ENCODE results near the gene TSPAN15.

Gene TSPAN15

DNA sequence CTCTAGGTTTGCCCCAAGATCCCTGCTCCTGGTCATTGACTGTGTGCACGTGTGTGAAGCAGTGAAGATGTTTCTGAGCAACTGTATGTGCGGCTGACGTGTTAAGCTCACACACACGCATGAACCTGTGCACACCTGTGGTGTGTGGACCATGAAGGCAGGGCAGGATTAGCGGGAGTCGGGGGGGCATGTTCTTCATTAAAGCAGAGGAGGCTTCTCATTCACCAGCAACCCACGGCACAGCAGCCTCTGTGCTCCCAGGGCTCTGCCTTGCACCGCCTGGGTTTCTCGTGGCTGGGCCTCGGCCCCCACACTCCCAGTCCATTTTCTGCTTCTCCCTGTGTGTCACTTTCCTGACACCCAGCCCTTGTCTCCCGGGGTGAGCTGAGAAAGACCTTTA, 33.7 kb upstream of the TSPAN15 start:
- DNase-seq (ENCODE audit: low spot score), result no peak

DNA sequence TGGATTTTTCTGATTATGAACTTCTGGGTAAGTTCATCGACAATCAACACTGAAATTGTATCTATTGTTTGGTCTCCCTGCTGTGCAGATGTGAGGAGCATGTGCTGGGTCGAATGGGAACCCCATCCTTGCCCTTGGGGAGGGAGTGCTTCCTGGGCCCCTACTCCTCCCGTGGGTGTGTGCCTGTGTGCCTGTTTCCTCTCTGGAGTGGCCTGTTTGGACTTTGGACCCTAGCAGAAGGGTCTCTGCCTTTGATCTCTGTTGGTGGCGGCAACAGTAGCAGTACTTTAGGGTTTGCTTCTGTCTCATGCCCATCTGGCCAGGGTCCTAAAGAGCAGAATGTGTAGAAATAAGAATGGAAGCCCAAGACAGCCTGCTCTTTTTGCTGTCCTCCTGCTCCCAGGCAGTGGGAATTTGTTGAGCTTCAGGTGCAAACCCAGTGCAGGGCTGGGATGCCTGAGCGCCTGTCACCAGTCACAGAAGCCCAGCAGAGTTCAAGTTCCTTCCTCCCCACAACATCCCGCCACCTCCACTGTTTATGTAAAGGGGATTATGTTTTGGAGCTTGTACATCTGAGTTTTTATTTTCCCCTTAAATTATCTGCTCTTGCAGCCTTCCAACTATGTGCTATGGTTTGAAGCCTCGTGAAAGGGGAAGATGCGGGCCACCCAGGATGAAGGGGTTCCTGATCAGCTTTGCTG, 33.1 kb upstream of the TSPAN15 start:
- DNase-seq (ENCODE audit: low spot score), result no peak

DNA sequence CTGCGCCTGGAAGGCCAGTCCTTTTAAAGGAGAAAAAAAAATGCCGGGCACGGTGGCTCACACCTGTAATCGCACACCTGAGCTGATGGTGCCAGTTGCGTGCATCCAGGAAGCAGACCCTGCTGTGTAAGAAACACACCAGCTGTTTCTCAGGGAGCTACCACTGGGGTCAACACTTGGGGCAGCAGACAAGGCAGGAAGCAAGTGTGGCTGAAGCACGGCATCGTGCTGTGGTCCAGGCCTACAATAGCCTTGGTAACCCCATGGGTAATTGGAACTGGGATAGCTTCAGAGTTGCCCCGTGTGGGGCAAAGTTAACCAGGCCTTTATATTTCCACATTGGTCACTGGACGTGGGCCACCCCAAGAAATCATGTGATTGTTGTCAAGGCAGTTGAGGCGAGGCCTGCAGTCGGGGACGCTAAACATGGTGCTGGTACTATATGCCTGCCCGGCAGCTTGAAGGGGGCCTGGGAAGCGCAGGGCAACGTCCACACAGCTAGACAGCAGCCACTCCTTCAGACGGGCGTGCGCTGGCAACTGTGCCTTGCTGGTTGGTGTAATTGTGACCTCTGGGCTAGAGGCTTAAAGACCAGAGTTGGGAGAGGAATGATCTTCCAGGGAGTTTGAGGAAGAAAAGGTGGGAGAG, 32.0 kb upstream of the TSPAN15 start:
- no peak for DNase-seq (ENCODE audit: low spot score)

DNA sequence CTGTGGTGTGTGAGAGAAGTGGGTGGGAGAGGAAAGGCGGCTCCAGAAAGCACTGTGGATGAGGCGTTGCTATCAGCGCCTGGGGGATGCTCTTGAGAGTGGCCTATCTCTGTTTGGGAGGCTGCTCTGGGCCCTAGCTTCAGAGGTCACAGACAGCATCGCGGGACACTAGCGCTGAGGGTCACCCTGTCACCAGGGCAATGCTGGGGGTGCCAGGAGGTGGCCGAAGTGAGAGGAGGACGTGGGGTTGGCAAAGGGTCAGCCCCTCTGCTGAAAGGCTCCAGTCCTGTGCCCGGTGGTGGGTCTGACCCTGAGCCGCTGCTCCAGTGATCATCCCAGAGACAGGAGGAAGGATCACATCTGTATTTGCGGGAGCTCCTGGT, 31.5 kb upstream of the TSPAN15 start:
- no peak for DNase-seq (ENCODE audit: low spot score)

DNA sequence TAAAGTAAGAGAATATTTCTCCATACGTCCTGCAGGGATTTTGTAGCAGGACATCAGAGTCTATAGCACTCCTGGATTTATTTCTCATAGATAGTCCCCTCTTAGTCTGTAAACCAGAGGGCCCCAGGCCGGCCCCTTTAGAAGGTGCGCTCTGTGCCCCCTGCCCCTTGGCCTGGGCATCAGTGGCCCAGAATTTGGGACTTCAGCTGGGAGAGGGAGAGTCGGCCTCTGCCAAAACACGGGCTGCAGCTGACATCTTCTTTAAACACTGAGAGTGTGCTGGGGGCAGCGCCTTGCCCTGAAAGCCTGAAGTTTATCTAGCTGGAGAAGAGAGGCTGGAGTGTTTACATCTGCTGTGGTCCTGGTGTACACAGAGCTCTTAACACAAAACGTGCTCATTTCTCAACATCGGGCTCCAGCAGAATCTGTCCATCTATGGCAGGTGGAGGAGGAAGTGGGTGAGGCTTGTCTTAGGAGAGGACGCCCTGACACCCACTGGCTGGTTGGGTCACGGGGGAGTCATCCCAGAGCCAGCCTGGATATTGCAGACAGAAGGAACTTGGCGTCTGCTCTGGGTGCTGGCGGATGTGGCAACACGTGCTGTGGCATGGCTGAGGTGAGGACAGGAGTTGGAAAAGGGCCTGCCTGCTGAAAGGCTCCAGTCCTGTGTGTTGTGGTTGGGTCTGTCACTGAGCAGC, 29.5 kb upstream of the TSPAN15 start:
- DNase-seq (ENCODE audit: low spot score), result no peak

DNA sequence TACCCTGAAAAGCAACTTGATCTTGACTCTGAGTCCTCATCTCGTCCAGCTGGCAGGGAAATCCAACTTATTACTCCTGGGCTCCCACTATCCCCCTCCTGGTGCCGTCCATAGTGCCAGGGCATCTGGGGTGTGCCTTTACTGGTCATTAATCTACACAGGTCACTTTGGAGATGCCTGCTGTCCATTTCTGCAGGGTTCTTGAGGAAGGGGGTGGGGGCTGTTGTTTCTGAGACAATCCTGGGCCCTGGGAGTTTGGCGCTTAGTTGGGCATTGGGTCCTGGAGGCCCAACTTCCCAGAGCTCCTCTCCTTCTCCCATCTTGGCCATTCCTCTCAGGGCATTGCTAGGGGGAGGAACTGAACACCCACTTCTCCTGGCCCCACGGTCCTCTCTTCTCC, 28.6 kb upstream of the TSPAN15 start:
- no peak for DNase-seq (ENCODE audit: low spot score)

DNA sequence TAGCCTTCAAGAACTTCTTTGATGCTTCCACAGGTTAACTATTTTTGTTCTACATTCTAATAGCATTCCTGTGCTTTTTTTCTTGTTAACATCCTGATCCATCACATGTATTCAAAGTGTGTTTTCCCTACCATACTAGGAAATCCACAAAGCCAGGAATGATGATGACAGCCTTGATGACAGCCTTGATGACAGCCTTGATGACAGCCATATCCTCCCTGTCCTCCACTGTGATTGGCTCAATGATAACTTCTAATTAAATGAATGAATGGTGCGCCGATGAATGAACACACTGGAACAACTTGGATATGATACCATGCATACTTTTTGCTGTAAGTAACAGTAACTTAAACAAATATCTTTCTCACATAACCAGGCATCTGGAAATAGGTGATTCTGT, 26.2 kb upstream of the TSPAN15 start:
- DNase-seq (ENCODE audit: low spot score), result no peak

DNA sequence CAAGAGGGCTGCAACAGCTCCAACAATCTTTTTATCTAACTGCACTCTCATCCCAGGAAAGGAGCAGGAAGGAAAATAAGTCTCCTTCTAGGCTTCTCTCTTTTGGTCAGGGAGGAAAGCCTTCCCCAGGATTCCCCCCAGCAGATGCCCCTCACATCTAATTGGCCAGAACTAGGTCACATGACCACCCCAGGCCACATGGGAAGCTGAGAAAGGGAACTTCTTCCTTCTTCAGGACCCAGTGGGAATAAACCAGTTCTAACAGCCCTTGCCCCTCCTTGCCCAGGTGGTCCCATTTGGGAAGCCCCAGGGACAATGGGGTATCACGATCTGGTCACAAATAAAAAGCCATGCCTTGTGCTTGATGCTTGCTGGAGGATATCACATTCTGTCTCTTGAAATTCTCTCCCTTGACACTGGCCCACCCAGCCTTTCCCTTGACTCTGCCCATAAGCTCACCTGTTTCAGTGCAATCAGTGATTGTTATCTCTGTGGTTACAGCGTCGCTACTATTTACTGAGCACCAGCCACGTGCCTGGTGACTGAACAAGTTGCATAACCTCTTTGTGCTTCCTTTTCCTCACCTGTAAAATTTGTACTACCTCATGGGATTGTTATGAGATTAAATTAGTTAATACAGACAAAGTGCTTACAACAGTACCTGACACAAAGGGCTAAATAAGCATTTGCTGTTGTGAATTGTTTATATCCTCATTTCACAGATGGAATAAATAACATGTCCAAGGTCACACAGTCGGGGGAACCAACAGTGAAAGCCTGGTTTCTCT, 25.6 kb upstream of the TSPAN15 start:
- no peak for DNase-seq (ENCODE audit: low spot score)

DNA sequence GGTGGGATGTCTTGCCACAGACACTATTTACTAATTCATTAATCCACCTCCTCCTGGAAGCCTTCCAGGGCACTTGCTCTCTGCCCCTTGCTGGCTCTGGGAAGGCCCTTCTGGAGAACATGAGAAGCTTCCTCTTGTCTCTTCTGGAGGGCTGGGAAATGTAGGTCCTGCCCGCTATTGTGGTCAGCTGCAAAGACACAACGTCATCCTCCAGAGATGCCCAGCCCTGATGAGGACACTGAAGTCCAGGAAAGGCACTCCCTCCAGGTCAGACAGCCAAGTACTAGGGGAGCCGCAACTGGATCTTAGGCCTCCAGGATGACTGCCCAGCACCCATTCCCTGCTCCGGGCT, 24.9 kb upstream of the TSPAN15 start:
- no peak for DNase-seq (ENCODE audit: low spot score)

DNA sequence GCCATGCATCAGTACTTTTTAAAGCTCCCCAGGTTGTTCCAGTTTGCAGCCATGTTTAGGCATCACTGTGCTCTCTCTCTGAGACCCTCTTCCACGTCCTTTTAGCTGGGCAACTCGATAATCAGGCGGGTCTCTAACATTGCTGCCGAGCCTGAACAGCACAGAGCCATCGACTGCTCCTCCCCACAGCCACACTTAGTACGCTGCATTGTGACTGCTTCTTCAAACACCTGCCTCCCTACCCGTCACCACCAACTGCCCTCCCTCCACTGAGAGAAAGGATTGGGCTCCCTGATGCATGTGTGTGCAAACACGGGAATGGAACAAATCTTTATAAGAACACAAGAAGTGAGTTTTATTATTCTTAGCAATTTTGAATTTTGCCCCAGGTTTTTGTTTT, 23.1 kb upstream of the TSPAN15 start:
- DNase-seq (ENCODE audit: low spot score), result no peak

DNA sequence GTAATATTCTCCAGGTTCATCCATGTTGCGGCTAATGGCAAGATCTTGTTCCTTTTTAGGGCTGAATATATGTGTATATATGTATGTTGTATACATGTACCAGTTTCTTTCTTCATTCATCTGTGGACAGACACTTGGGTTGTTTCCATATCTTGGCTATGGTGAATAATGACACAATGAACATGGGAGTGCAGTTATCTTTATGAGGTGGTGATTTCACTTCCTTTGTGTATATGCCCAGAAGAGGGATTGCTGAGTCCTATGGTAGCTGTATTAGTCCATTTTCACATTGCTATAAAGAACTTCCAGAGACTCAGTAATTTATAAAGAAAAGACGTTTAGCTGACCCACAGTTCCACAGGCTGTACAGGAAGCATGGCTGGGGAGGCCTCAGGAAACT, 17.1 kb upstream of the TSPAN15 start:
- no peak for DNase-seq (ENCODE audit: low spot score)

DNA sequence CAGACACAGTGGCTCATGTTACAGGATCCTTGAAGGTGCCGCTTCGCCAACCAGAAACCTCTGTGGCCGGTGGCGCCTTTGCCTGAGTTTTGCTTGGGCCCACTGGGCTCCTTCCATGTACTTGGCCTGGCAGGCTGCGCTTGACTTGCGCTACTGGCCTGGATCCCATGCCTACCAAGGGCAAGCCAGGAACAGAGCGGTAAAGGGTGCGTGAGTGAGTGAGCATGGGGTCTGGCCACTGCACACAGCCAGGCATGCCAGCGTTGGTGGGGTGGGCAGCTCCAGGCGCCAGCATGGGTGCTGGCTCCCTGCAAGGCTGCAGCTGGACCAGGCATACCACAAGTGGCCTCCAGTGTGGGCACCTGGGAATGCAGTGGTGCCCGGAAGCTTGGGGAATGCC, 16.3 kb upstream of the TSPAN15 start:
- DNase-seq (ENCODE audit: low spot score), result no peak

DNA sequence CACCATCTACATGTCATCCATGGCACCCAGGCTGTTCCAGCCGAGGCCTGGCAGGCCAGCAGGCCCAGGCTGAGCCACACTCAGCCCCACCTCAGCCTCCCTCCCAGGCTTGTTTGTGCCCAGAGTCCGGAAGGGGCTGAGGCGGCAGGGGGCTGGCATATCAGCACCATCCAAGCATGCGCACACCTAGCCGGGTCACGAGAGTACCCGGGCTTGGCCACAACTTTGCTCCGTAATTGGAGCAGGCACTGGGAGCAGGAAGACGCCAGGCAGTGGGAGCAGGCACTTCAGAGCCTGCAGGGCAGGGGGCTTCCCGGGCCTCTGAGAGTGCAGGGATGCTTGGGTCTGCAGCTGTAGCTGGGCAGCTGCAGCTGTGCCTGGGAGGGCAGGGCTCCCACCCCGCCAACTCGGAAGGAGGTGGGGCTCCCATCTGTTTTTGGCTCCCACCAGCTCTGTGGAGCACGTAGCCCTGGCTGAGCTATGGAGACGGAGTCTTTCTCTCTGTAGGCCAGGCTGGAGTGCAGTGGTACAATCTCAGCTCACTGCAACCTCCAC, 15.2 kb upstream of the TSPAN15 start:
- no peak for DNase-seq (ENCODE audit: low spot score)

DNA sequence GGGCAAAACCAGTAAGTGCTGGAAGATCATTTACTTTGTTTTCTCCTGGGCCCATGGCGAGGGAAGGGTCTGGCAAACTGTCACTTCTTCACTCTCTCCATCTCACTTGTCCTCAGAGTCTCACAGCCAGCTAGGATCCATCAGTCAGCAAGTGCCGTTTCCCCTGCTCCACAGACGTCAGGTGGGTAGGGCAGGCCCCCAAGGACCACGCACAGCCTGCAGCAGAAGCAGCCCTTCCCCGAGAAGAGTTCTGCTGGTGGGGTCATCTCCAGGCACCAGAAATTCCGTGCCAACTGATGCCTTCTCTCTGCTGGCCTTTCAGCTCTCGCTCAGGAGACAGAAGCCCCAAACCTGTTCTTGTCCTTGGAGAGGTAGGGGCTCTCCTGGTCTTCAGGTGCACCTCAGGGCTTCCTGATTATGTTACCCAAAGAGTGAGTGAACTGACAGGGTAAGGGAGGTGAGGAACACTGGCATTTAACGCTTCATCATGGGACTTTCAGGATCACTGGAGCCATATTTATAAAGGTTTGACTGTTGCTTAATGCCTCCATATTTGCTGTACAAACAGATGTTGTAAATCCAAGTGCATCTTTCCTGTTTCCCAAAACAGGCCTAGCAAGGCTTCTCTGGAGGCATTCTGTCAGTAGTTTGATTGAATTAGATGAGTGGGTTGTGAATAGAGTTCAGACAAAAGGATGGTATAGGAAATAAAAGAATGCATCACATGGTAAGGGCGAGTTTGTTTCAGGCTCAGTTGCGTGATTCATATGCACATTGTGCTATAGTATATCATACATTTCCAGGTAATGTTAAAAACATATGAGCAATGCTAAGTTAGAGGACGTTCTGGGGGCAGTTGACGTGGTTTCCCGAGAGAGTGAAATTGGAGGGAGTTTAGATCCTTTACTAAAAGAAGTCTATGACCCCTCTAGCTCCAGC, 13.7 kb upstream of the TSPAN15 start:
- no peak for DNase-seq (ENCODE audit: low spot score)

DNA sequence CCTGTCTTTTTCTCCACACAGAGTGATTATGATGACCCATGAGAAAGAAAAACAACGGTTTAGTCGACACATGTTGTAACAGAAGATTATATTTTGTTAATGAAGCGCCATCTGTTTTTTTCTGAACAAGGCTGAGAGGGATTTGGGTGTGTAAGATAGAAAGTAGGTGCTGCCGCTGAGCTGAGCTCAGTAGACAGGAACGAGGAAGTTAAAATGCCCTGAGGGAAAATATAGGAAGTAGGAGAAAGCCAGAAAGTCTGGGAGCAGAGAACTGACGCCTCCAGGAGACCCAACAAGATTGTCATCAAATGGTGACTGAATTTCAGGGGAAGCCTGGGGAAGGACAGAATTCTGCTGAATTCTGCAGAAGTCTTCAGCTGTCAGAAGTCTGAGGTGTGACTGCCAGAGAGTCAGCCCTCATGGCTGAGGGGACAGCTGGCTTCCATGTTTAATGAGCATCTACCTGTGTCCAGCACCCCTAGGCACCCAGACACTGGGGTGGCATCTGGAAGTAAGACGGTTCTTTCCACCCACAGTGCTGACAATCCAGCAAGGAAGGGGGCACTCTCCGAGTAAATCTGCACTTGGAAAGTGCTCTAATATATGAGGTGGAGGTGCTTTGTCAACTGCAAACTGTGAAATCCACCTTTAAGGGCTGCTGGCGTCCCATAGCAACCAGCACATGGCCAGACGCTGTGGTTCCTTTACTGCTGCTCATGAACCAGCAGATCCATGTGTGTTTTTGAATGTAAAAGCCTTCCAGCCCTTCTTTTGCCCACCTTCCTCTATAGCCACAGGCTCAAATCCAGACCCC, 12.5 kb upstream of the TSPAN15 start:
- no peak for DNase-seq (ENCODE audit: low spot score)

DNA sequence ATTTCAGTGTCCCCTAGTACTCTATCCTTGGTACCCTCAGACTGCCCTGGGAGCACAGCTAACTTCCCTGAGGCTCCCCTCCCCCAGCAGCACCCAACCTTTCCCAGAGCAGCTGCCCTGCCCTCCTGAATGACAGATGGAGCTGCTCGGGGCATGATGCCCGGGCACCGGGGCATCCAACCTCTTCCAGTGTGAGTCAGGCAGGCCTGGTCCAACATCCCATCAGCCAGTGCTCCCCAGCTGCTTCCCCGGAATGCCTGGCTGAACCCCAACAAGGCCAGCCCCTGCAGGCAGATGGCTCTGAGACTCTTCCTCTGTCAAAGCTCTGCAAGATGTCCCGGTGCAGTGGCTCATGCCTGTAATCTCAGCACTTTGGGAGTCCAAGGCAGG, 11.9 kb upstream of the TSPAN15 start:
- no peak for DNase-seq (ENCODE audit: low spot score)

DNA sequence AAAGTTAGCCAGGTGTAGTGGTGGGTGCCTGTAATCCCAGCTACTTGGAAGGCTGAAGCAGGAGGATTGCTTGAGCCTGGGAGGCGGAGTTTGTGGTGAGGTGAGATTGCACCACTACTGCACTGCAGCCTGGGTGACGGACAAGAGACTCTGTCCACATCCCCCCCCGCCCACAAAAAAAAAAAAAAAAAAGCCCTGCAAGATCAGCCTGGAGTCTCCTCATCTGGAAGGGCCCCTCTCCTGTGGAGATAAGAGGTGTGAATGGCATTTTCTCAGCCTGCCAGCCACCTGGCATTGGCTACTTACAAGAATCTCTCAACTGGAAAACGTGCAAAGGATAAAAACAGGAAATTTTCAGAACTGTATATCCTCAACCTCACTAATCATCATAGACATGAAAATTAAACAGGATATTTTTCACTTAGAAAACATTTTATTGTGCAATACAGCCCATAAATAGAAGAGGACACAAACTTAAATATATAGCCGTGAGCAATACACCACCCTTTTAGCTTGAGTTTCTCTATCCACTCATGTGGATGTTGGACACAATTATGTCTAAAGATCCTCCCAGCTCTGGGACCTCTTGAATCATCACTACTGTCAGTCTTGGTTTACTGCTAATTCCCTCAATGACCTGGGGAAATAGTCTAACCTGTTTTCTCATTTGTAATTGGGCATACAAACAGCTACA, 11.3 kb upstream of the TSPAN15 start:
- DNase-seq (ENCODE audit: low spot score), result no peak

DNA sequence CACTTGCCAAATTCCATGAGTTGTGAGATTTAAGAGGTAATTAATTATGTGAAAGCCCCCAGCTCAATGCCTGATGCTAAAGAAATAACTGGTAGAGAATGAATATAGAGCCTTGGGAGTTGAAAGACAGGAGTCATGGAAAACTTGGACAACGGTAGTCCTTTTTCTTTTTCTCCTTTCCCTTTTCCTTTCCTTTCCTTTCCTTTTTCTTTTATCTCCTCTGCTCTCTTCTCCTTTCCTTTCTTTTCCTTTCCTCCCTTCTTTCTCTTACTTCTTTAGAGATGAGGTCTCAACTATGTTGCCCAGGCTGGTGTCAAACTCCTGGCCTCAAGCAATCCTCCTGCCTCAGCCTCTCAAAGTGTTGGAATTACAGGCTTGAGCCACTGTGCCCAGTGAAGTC, 7.9 kb upstream of the TSPAN15 start:
- DNase-seq (ENCODE audit: low spot score), result no peak

DNA sequence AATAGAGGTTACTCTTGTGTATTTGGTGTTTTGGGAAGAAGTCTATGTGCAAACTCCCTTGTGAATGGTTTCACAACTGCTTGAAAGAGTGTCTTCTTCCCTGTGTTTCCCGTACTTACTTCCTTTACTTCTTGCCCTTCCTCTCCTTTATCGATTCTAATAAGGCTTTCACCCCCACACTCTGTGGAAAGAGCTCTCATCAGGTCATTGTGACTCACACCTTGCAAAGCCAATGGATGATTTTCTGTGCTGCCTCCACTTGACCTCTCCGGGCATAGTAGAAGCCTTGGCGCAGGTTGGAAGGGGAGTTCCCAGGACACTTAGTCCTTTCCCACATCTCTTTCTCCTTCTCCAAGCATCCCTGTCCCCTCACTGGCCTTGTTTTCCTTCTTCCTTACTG, 6.2 kb upstream of the TSPAN15 start:
- no peak for DNase-seq (ENCODE audit: low spot score)

DNA sequence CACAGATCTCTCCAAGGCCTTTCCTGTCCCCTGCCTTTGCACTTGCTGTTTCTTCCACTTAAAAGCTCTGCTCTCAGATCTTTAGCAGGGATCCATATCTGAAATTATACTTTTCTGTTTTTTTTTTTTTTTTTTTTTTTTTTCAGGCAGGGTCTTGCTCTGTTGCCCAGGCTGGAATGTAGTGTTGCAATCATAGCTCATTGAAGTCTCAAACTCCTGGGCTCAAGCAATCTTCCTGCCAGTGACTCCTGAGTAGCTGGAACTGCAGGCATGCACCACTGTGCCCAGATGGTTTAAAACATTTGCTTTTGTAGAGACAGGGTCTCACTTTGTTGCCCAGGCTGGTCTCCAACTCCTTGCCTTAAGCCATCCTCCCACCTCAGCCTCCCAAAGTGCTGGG, 5.0 kb upstream of the TSPAN15 start:
- no peak for DNase-seq (ENCODE audit: low spot score)
